GM18907 (cell line): ENCODE results near the gene RAPGEF3.
A peak's percentile ranks its signal among the peaks of the same experiment; 100 is the strongest.

Experiments
- ATAC-seq: cut with Tn5 transposase; IDR thresholded peaks from one replicate; pipeline ENCODE4 v1.9.1; 2021; ENCODE audit warnings: mild to moderate bottlenecking, moderate library complexity; ENCODE audit not compliant: unreplicated experiment

The RAPGEF3 gene

GRCh38 chr12:47758834-47759690 lies at the start of gene RAPGEF3:
TSS of gene RAPGEF3 (minus strand) at chr12:47758880. CDS start at chr12:47758556, 324 bp downstream.
- ATAC-seq: peak; percentile 56

- ATAC-seq: peak; percentile 43
Observed at GRCh38 chr12:47808050-47808449, 49.4 kb upstream of the RAPGEF3 start.

- no peak for ATAC-seq
Observed at GRCh38 chr12:47807338-47807737, 48.7 kb upstream of the RAPGEF3 start.

- ATAC-seq: no peak
Observed at GRCh38 chr12:47805417-47805816, 46.7 kb upstream of the RAPGEF3 start.

- no peak for ATAC-seq
Observed at GRCh38 chr12:47804171-47804570, 45.5 kb upstream of the RAPGEF3 start.

- no peak for ATAC-seq
Observed at GRCh38 chr12:47803191-47803875, 44.7 kb upstream of the RAPGEF3 start.

GRCh38 chr12:47802312-47802711 lies 43.6 kb upstream of the RAPGEF3 start:
- no peak for ATAC-seq

GRCh38 chr12:47801904-47802246 lies 43.2 kb upstream of the RAPGEF3 start:
- no peak for ATAC-seq

GRCh38 chr12:47801170-47801903 lies 42.7 kb upstream of the RAPGEF3 start:
- no peak for ATAC-seq

GRCh38 chr12:47800582-47800981 lies 41.9 kb upstream of the RAPGEF3 start:
- ATAC-seq: no peak

GRCh38 chr12:47799357-47799955 lies 40.8 kb upstream of the RAPGEF3 start:
- ATAC-seq: no peak

- no peak for ATAC-seq
Observed at GRCh38 chr12:47798382-47798948, 39.8 kb upstream of the RAPGEF3 start.

GRCh38 chr12:47797441-47797840 lies 38.8 kb upstream of the RAPGEF3 start:
- no peak for ATAC-seq

- no peak for ATAC-seq
Observed at GRCh38 chr12:47795814-47796411, 37.2 kb upstream of the RAPGEF3 start.

- ATAC-seq: no peak
Observed at GRCh38 chr12:47795121-47795813, 36.6 kb upstream of the RAPGEF3 start.

GRCh38 chr12:47794679-47795078 lies 36.0 kb upstream of the RAPGEF3 start:
- ATAC-seq: no peak

GRCh38 chr12:47793015-47793681 lies 34.5 kb upstream of the RAPGEF3 start:
- ATAC-seq: no peak

GRCh38 chr12:47791874-47792273 lies 33.2 kb upstream of the RAPGEF3 start:
- ATAC-seq: no peak

- ATAC-seq: no peak
Observed at GRCh38 chr12:47791351-47791746, 32.7 kb upstream of the RAPGEF3 start.
